IPS-20b (cell line): ENCODE results near the gene JMJD8.
"Not testable (repeated sequence)": the region's sequence is repeated elsewhere in the genome, so short reads cannot be mapped to it uniquely, and the experiment has no call there.

Experiments
- H3K27ac ChIP-seq: one replicate; pipeline ENCODE4 v1.5.1; 2013; ENCODE audit warnings: low read length
- H3K27me3 ChIP-seq: 2 replicates; pipeline ENCODE4 v1.6.1; 2013; ENCODE audit warnings: mild to moderate bottlenecking, low read length, inconsistent platforms; ENCODE audit not compliant: insufficient read depth
- H3K36me3 ChIP-seq: 2 replicates; pipeline ENCODE4 v1.6.1; 2013; ENCODE audit warnings: low read depth, mild to moderate bottlenecking, inconsistent platforms, low read length, moderate library complexity; ENCODE audit not compliant: insufficient read depth
- H3K4me1 ChIP-seq: 2 replicates; pipeline ENCODE4 v1.6.1; 2013; ENCODE audit warnings: mild to moderate bottlenecking, control low read depth, inconsistent platforms, low read length, moderate library complexity; ENCODE audit not compliant: insufficient read depth
- H3K4me3 ChIP-seq: 2 replicates; pipeline ENCODE4 v1.5.1; 2013; ENCODE audit warnings: mild to moderate bottlenecking, low read length, inconsistent platforms
- H3K9ac ChIP-seq: 2 replicates; pipeline ENCODE4 v1.6.1; 2013; ENCODE audit warnings: low read depth, mild to moderate bottlenecking, inconsistent platforms, low read length, moderate library complexity
- H3K9me3 ChIP-seq: 2 replicates; pipeline ENCODE4 v1.6.1; 2013; ENCODE audit warnings: mild to moderate bottlenecking, low read depth, low read length, inconsistent platforms; ENCODE audit not compliant: insufficient read depth

The JMJD8 gene

DNA sequence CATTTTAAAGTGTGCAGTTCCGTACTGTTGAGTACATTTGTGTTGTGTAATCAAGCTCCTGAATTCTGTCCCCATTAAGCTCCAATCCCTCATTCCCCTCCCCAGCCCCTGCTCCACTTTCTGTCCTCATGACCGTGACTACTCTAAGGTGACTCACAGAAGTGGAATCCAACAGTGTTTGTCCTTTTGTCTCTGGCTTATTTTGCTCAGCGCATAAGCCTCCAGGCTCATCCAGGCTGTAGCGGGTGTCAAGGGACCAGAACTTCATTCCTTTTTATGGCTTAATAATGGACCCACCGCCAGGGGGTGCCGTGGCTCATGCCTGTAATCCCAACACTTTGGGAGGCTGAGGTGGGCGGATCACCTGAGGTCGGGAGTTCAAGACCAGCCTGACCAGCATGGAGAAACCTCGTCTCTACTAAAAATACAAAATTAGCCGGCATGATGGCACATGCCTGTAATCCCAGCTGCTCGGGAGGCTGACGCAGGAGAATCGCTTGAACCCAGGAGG lies 28.7 kb upstream of the JMJD8 start:
- not testable (repeated sequence) for H3K4me1 ChIP-seq, H3K9ac ChIP-seq

GRCh38 chr16:711548-712320 lies 27.6 kb upstream of the JMJD8 start:
- Histone ChIP-seq H3K4me3 (no peak overlapping the region), H3K27me3 (peaks cover 74% of the 10 kb centered on the region), H3K9ac (no peak overlapping the region), H3K9me3 (no peaks in the 10 kb centered on the region), H3K36me3 (no peaks in the 10 kb centered on the region), H3K4me1 (peaks cover 3% of the 10 kb centered on the region; the same call in 1 of the 2 replicates), H3K27ac (no peak overlapping the region)

More for the DNA sequence above, 28.7 kb upstream of the JMJD8 start:
- not testable (repeated sequence) for H3K9me3 ChIP-seq, H3K4me3 ChIP-seq, H3K27ac ChIP-seq, H3K36me3 ChIP-seq
- H3K27me3 ChIP-seq = peaks cover 73% of the 10 kb centered on the region

GRCh38 chr16:711084-711483 lies 26.9 kb upstream of the JMJD8 start:
- H3K9ac ChIP-seq = no peak overlapping the region
- H3K4me3 ChIP-seq = no peak overlapping the region
- no peaks in the 10 kb centered on the region for H3K36me3 ChIP-seq
- peaks cover 2% of the 10 kb centered on the region; the same call in 1 of the 2 replicates for H3K4me1 ChIP-seq
- H3K27ac ChIP-seq = no peak overlapping the region
- no peaks in the 10 kb centered on the region for H3K9me3 ChIP-seq
- H3K27me3 ChIP-seq = peaks cover 74% of the 10 kb centered on the region

DNA sequence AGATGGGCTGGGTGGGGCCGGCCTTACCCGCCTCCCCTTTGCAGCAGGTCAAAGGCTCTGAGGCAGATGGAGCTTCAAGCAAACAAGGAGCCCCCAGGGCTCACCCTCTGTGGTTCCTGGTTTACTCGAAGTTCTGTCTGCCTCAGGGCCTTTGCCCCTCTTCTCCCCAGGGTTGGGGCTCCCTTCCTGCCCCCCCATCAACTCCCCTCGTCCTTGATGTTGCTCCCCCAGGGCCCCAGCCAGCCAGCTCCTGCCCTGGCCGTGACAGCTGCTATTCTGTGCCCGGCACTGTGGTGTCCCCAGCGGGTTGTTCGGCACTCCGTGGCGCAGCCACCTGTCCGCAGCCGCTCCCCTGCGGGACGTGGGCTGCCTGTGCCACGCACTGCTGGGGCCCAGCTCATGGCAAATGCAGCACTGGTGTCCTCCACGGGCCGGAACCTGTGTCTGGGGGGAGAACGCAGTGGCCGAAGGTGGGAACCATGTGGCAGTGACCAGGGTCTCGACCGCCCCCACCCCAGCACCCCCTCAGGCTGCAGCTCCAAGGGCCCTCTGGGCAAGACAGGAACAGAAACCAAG lies 26.5 kb upstream of the JMJD8 start:
- Histone ChIP-seq H3K36me3 (no peaks in the 10 kb centered on the region), H3K4me3 (no peak overlapping the region), H3K27ac (no peak overlapping the region), H3K4me1 (no peaks in the 10 kb centered on the region), H3K9me3 (no peaks in the 10 kb centered on the region), H3K27me3 (peaks cover 71% of the 10 kb centered on the region), H3K9ac (no peak overlapping the region)

DNA sequence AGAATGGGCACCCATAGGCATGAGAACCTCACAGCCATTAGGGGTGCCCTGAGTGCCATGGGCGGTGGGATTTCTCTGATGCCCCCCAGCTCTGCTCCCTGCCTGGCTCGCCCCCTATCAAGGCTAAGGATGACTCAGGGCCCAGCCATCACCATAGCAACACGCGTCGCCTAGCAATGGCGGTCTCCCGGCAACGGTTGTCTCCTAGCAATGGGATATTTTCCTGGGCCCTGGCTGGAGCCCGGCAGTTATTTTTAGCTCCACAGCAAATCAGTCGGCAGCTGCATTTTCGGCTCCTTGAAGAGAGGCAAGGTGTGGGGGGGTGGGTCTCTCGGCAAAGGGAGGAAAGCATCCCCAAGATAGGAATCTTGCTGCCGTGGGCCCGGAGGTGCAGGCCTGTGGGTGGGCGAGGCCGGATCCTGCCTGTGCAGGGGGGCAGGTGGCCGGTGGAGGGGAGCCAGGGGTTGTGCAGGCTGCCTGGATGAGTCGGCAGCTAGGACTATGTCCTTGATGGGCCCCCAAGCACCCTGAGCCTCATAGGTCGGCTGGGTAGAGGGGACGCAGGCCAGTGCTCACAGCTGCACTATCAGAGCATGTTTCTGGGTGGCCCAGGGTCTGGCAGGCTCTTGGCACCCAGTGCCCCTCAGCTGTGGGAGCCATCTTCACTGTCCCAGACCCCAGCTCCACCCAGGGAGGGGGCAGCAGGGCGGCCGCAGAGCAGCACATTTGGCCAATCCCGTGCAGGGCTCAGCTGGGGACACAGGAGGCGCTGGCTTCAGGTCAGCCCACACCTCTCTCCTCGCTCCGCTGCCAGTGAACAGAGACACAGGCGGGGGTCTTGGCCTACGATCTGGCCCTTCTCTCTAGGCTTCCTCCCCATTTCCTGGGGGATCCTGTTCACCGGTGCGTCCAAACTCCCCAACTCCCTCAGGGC lies 25.7 kb upstream of the JMJD8 start:
- Histone ChIP-seq H3K27me3 (peaks cover 70% of the 10 kb centered on the region), H3K4me1 (no peaks in the 10 kb centered on the region), H3K9ac (no peak overlapping the region), H3K9me3 (no peaks in the 10 kb centered on the region), H3K27ac (no peak overlapping the region), H3K4me3 (no peak overlapping the region), H3K36me3 (no peaks in the 10 kb centered on the region)

GRCh38 chr16:708959-709358 lies 24.8 kb upstream of the JMJD8 start:
- no peak overlapping the region for H3K4me3 ChIP-seq
- no peaks in the 10 kb centered on the region for H3K9me3 ChIP-seq
- H3K4me1 ChIP-seq = no peaks in the 10 kb centered on the region
- H3K36me3 ChIP-seq = no peaks in the 10 kb centered on the region
- no peak overlapping the region for H3K27ac ChIP-seq
- H3K9ac ChIP-seq = no peak overlapping the region
- H3K27me3 ChIP-seq = peaks cover 71% of the 10 kb centered on the region

DNA sequence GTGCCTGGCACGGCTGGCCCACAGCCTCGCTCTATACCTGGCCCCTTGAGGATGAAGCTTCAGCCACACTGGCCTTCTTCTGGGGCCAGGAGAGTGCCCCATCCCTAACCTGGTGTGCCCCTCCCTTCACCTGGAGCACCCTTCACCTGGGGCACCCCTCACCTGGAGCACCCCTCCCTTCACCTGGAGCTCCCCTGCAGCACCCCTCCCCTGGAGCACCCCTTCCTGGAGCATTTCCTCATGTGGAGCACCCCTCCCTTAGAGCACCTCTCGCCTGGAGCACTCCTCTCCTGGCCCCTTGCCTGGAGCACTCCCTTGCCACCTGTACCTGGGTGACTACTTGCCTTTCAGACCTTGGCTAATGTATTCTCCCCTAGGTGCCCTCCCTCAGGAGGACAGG lies 23.9 kb upstream of the JMJD8 start:
- Histone ChIP-seq H3K27ac (no peak overlapping the region), H3K4me3 (no peak overlapping the region), H3K4me1 (no peaks in the 10 kb centered on the region), H3K36me3 (no peaks in the 10 kb centered on the region), H3K9ac (no peak overlapping the region), H3K27me3 (peaks cover 74% of the 10 kb centered on the region), H3K9me3 (no peaks in the 10 kb centered on the region)

DNA sequence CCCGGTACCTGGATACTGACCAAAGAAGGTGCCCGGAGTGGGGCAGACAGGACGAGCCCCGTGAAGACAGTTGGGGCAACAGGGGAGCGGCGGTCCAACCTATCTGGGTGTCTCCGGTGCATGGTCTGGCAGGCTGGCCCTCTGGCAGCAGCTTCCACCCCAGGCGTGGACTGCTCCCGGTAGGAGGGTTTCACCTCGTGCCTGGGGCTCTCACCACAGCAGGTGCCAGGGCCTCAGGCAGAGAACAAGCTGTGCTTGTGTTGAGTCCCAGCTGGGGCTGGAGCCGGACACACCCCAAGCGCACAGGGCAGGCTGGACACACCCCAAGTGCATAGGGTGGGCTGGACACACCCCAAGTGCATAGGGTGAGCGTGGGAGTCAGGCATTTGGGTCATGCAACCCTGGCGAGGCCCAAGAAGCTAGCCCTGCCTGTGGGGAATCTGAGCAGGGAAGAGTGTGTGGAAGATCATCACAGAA lies 23.0 kb upstream of the JMJD8 start:
- no peaks in the 10 kb centered on the region for H3K4me1 ChIP-seq
- no peak overlapping the region for H3K4me3 ChIP-seq
- no peak overlapping the region for H3K27ac ChIP-seq
- H3K36me3 ChIP-seq = no peaks in the 10 kb centered on the region
- H3K9me3 ChIP-seq = no peaks in the 10 kb centered on the region
- peaks cover 82% of the 10 kb centered on the region for H3K27me3 ChIP-seq
- H3K9ac ChIP-seq = no peak overlapping the region

DNA sequence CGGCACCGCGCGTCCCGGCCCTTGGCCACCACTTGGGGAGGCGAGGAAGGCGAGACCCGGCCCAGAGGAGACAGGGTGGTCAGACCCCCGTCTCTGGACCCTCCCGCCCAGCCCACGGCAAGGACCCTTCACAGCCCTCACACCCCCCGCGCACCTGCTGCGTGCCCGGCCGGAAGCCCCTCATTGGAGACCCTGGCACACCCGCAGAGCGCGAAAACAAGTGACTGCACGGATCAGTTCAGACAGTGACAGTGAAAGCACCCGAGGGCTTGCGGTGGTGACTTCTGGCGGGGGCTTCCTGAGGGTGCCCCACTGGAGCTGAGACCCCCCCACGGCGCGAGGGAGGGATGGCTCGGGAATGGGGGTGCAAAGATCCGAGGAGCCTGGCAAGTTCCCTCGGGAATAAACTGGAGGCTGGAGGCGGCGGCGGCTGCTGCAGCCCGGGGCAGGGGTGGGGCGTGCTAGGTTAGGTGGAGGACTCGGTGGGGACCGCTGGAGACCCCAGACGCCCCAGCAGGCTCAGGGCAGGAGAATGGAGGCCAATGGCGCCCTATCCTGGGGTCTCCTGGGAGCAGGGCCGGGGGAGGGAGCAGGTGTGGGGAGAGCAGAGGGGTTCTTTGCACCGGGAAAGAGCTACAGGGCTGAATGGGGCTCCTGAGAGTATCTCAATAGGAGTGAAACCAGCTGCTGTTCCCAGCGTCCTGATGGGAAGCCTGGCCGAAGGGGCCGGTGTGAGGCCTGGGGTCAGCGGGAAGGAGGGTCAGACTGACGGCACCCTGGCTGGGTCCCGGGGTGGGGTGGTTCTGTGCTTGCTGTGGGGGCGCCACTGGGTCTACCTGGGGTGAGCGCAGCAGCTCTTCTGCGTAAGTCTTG lies 22.3 kb upstream of the JMJD8 start:
- H3K27me3 ChIP-seq = peaks cover 87% of the 10 kb centered on the region
- no peaks in the 10 kb centered on the region for H3K9me3 ChIP-seq
- no peaks in the 10 kb centered on the region for H3K36me3 ChIP-seq
- H3K4me3 ChIP-seq = peak overlapping the region; percentile 54
- H3K4me1 ChIP-seq = no peaks in the 10 kb centered on the region
- no peak overlapping the region for H3K27ac ChIP-seq
- H3K9ac ChIP-seq = no peak overlapping the region

DNA sequence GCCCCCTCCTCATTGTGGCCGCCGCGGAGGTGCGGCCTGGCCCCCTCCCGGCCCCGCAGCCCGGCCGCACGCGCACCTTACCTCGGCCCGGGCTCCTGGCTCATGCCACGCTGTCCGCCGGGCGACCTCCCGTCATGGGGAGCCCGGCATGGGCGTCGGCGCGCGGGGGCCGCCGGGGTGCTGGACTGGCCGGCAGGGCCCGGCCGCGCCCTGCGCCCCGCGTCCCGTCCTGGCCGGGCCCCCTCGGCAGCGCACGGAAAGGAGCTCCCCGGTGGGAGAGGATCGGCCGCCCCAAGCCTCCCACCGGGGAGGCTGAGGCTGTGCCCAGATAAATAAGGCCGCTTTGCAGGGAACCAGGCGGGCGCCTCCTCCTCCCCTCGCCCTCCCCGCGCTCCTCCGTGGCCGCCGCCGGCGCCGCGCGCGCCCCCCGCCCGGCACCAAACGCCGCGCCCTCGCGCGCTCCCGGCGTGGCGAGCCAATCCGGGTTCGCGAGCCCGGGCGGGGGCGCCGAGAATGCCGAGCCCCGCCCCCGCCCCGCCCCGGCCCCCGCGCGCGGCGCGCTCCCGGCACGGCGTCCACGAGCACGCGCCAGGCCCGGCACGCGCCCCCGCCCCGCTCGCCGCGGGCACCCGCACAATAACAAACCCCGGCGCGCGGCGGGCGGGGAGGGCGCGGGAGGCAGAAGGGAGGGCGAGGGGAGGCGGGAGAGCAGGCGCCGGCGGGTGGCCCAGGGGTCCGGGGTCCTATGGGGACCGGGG lies 21.5 kb upstream of the JMJD8 start, which contains the start of gene FBXL16:
Gene FBXL16, minus strand, starts transcription at position 371 of the 758 bp plus-strand sequence. CDS start 8,396 bp downstream, outside the sequence.
- no peak within 1 kb of the TSS for H3K27ac ChIP-seq
- H3K27me3 ChIP-seq = peaks cover 93% of the 10 kb centered on the region
- H3K9ac ChIP-seq = no peak within 1 kb of the TSS
- H3K4me1 ChIP-seq = no peaks in the 10 kb centered on the region
- no peaks in the 10 kb centered on the region for H3K36me3 ChIP-seq
- H3K4me3 ChIP-seq = peak within 1 kb of the TSS; percentile 54
- H3K9me3 ChIP-seq = no peaks in the 10 kb centered on the region
